K562 (cell line): Measurements from ENCODE around the gene WWP2.
"Not testable (repeated sequence)": the region's sequence is repeated elsewhere in the genome, so short reads cannot be mapped to it uniquely, and the experiment has no call there.

Experiments used
- ATF3 ChIP-seq, 2 experiments: fragments of 450-650 bp in 1 of 2; sonication (generic) in 1 of 2; formaldehyde crosslinking in 1 of 2; IDR thresholded peaks in 1 of 2; conservative IDR thresholded peaks in 1 of 2; 2 replicates each; pipeline versions ENCODE4 v1.6.1 to v1.8.1; 2016 to 2023; ENCODE audit warnings: mild to moderate bottlenecking in 2 of 2, moderate library complexity in 2 of 2, inconsistent platforms in 1 of 2, missing genetic modification reagents in 1 of 2
- SRF ChIP-seq, 2 experiments: fragments of 250-450, 450-650 bp in 1 of 2; sonication (Bioruptor Pico) in 1 of 2; sonication (generic) in 1 of 2; formaldehyde crosslinking; IDR thresholded peaks; 2 replicates each; pipeline versions ENCODE4 v1.5.0 to v1.5.1; 2020 to 2022; ENCODE audit warnings: mild to moderate bottlenecking in 1 of 2, missing genetic modification reagents in 1 of 2
- ZNF263 ChIP-seq: sonication (generic); formaldehyde crosslinking; IDR thresholded peaks from 2 replicates; pipeline ENCODE4 v1.8.0; 2022; ENCODE audit warnings: mild to moderate bottlenecking, missing genetic modification reagents, borderline replicate concordance

GRCh38 chr16:69969657-69970056, 207.5 kb downstream of the WWP2 start:
- not testable (repeated sequence) for TF ChIP-seq ZNF263 (CRISPR knock-in tag); ATF3 (IDR thresholded peaks at IDR 0.05); ATF3 (CRISPR knock-in tag; conservative IDR thresholded peaks at IDR 0.05); SRF (CRISPR knock-in tag; IDR thresholded peaks at IDR 0.05)
